Ovary (tissue), 3 donors: ENCODE results near the gene LYRM7.

ENCODE experiments used
- EP300 ChIP-seq: sonication (generic); formaldehyde crosslinking; IDR thresholded peaks from one replicate; pipeline ENCODE4 v1.6.1; 2017; ENCODE audit warnings: antibody characterized with exemption
- POLR2A ChIP-seq: fragments of 450-650 bp; IDR thresholded peaks from one replicate; pipeline ENCODE4 v1.6.1; 2017; ENCODE audit warnings: antibody characterized with exemption, mild to moderate bottlenecking, moderate library complexity
- TF ChIP-seq, protein P1 (sequence below), 3 donors: fragments of 450-650 bp in 2 of 3; fragments of 200-600 bp in 1 of 3; IDR thresholded peaks; one replicate each; pipeline versions ENCODE4 v1.5.1 to v1.8.0; 2016 to 2022; ENCODE audit warnings: antibody characterized with exemption in 3 of 3, mild to moderate bottlenecking in 1 of 3
- donor health status: DM: no; HTN: no; CAD: no.

DNA sequence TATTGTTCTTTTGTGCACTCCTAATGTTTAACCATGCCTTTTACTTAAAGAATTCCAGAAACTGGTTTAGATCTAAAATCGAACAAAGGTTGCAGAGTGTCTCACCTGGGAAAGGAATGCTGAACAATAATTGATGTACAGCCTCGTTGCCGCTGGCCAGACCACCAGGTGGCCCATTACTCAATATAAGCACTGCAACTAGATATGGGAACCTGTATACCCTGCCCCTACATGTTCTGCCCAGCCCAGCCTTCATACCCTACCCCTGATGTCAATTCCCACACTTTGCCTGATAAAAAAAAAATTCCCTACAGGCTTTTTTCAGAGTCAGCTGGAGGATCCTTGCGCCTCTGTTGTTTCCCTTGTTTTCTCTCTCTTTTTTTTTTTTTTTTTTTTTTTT lies 19.5 kb upstream of the LYRM7 start:
- TF ChIP-seq POLR2A (no peak), EP300 (no peak)
- TF ChIP-seq, protein P1, sequence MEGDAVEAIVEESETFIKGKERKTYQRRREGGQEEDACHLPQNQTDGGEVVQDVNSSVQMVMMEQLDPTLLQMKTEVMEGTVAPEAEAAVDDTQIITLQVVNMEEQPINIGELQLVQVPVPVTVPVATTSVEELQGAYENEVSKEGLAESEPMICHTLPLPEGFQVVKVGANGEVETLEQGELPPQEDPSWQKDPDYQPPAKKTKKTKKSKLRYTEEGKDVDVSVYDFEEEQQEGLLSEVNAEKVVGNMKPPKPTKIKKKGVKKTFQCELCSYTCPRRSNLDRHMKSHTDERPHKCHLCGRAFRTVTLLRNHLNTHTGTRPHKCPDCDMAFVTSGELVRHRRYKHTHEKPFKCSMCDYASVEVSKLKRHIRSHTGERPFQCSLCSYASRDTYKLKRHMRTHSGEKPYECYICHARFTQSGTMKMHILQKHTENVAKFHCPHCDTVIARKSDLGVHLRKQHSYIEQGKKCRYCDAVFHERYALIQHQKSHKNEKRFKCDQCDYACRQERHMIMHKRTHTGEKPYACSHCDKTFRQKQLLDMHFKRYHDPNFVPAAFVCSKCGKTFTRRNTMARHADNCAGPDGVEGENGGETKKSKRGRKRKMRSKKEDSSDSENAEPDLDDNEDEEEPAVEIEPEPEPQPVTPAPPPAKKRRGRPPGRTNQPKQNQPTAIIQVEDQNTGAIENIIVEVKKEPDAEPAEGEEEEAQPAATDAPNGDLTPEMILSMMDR (IDR thresholded peaks at IDR 0.05), result no peak
